K562 (cell line): ENCODE measurements around the gene CDC6. TPM values are rescaled to one million over a fixed set of nuclear protein-coding genes. Genes with fewer than 3 reads are reported as not detected.

Source experiments
- BMI1 ChIP-seq: fragments of 150-350 bp; IDR thresholded peaks from 2 replicates; pipeline ENCODE4 v1.6.1; 2014; ENCODE audit warnings: low read length
- CHD2 ChIP-seq: IDR thresholded peaks from 2 replicates; pipeline ENCODE4 v1.6.1; 2011; ENCODE audit warnings: low read depth, low read length
- EGR1 ChIP-seq: fragments of 450-650 bp; conservative IDR thresholded peaks from 2 replicates; pipeline ENCODE4 v1.6.1; 2017; ENCODE audit warnings: mild to moderate bottlenecking
- KDM1A ChIP-seq, 2 experiments: fragments of 450-650 bp; IDR thresholded peaks; 2 replicates each; pipeline ENCODE4 v1.6.1; 2016; ENCODE audit warnings: mild to moderate bottlenecking in 2 of 2
- KLF16 ChIP-seq: IDR thresholded peaks from 2 replicates; pipeline ENCODE4 v1.6.1; 2016; ENCODE audit warnings: antibody characterized with exemption
- MAZ ChIP-seq, 2 experiments: fragments of 450-650 bp in 1 of 2; sonication (generic) in 1 of 2; formaldehyde crosslinking; IDR thresholded peaks in 1 of 2; conservative IDR thresholded peaks in 1 of 2; 2 replicates each; pipeline versions ENCODE4 v1.4.0 to v1.5.0; 2020; ENCODE audit warnings: mild to moderate bottlenecking in 1 of 2, missing genetic modification reagents in 1 of 2
- RCOR1 ChIP-seq, 2 experiments: IDR thresholded peaks; 2 replicates each; pipeline ENCODE4 v1.6.1; 2012; ENCODE audit warnings: low read depth in 2 of 2, low read length in 2 of 2, borderline replicate concordance in 1 of 2, improper control_type of control experiment in 1 of 2
- RHOXF2B ChIP-seq: fragments of 250-450 bp; sonication (Bioruptor Pico); conservative IDR thresholded peaks from 2 replicates; pipeline ENCODE4 v1.5.1; 2021
- SMAD3 ChIP-seq: fragments of 450-650 bp; formaldehyde crosslinking; conservative IDR thresholded peaks from 2 replicates; pipeline ENCODE4 v1.4.0; 2020; ENCODE audit warnings: mild to moderate bottlenecking
- SRSF9 ChIP-seq: fragments of 200-400 bp; formaldehyde crosslinking; IDR thresholded peaks from 2 replicates; pipeline ENCODE4 v1.6.1; 2017; ENCODE audit warnings: low read depth, low read length, borderline replicate concordance
- TARDBP ChIP-seq: fragments of 450-650 bp; IDR thresholded peaks from 2 replicates; pipeline ENCODE4 v1.6.1; 2016
- polyA plus RNA-seq, 8 experiments: library from polyadenylated mRNA; depleted of rRNA in 4 of 8; stranded (reverse) in 5 of 8; unstranded in 3 of 8; fragments of >200 nt; fragmentation: Nextera tagmentation in 2 of 8; fragmentation: Illumina TruSeq in 1 of 8; extraction: Ambion mirVana in 2 of 8; extraction: Trizol in 1 of 8; gene quantifications; 2 replicates each; pipeline versions ENCODE4 v1.2.1 to v1.2.3, GENCODE V29; 2011 to 2014; ENCODE audit warnings: inconsistent platforms in 1 of 8, missing spikeins in 1 of 8
- total RNA-seq, 7 experiments: library from RNA; depleted of rRNA in 6 of 7; stranded (reverse); fragments of >200 nt in 6 of 7; fragmentation: Illumina TruSeq in 2 of 7; extraction: Trizol in 2 of 7; gene quantifications; 2 replicates each; pipeline versions ENCODE4 v1.2.1 to v1.2.3, GENCODE V29; 2011 to 2021; ENCODE audit warnings: low replicate concordance in 1 of 7
- TF ChIP-seq, protein P1 (sequence below): sonication (generic); formaldehyde crosslinking; IDR thresholded peaks from 2 replicates; pipeline ENCODE4 v1.8.0; 2022; ENCODE audit warnings: mild to moderate bottlenecking, missing genetic modification reagents
- TF ChIP-seq, protein P2 (sequence below): sonication (generic); formaldehyde crosslinking; IDR thresholded peaks from 2 replicates; pipeline ENCODE4 v1.8.0; 2022; ENCODE audit warnings: mild to moderate bottlenecking, missing genetic modification reagents
- TF ChIP-seq, protein P3 (sequence below): fragments of 250-450 bp; sonication (Bioruptor Pico); IDR thresholded peaks from 2 replicates; pipeline ENCODE4 v1.5.0; 2020; ENCODE audit warnings: mild to moderate bottlenecking
- TF ChIP-seq, protein P4 (sequence below): fragments of 450-650 bp; IDR thresholded peaks from 2 replicates; pipeline ENCODE4 v1.6.1; 2016
- TF ChIP-seq, protein P5 (sequence below): fragments of 250-450 bp; sonication (Bioruptor Pico); IDR thresholded peaks from 2 replicates; pipeline ENCODE4 v1.5.0; 2021

The CDC6 gene
- total and polyA plus RNA-seq, 9 of the 15 experiments (the other 6 are each of a cell fraction or from before 2014, with no cell fraction given): 29.6 to 141 (median 106) TPM

DNA sequence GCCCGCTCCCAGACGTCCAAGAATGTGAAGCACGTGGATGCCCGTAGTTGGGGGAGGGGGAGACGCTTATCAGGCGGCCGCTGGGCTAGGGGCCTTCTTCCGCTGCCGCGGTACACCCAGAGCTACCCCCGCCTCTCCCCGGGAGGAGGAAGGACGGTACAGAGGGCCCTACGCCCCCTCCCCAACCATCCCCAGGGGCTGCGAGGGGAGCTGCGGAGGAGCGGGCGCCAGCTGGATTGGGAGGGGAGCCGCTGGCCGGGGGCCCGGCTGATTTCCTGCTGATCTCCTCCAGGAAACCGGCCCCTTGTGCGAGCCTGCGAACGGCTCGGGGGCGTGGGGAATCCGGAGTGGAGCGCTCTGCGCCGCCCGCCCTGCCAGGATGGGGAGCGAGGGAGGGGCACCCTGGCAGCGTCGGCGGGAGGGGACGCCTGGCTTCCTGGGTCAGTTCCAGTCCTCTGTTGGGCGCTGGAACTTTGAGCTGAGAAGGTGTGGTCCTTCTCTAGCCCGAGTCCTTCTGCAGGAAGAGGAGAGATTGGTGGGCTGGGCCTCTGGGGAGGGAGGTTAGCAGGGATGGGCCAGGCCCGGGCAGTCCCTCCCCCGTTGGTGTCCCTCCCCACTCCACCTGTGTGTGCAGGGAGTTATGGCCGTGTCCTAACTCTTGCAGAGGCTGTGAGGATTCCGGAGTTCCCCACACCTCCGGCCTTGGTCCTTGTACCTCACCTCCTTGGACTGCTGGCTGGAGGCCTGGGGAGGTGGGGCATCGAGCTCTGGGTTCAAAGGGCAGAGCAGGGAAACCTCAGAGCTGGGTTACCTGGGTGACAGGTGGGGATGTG, 57.7 kb downstream of the CDC6 start (continued):
- TF ChIP-seq MAZ (CRISPR knock-in tag; conservative IDR thresholded peaks at IDR 0.05 in 1 of 2, IDR thresholded peaks at IDR 0.05 in 1 of 2) (peak in 1 of 2 experiments; percentile 11; a peak in 1 of 4 replicates), EGR1 (peak; percentile 31), SRSF9 (no peak), CHD2 (peak; percentile 35; the same call in 1 of the 2 replicates), BMI1 (no peak), SMAD3 (no peak), KLF16 (no peak), RHOXF2B (CRISPR knock-in tag) (no peak), KDM1A (IDR thresholded peaks at IDR 0.05) (peak in 1 of 2 experiments; percentile 70; a peak in 1 of 4 replicates), RCOR1 (IDR thresholded peaks at IDR 0.05; ENCODE audit: borderline replicate concordance in 1 of 2, low read depth in 2 of 2, low read length in 2 of 2) (peak in 1 of 2 experiments; percentile 48; a peak in 1 of 4 replicates), TARDBP (no peak)
- TF ChIP-seq, protein P1, sequence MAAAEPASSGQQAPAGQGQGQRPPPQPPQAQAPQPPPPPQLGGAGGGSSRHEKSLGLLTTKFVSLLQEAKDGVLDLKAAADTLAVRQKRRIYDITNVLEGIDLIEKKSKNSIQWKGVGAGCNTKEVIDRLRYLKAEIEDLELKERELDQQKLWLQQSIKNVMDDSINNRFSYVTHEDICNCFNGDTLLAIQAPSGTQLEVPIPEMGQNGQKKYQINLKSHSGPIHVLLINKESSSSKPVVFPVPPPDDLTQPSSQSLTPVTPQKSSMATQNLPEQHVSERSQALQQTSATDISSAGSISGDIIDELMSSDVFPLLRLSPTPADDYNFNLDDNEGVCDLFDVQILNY (CRISPR knock-in tag): no peak
- TF ChIP-seq, protein P2, sequence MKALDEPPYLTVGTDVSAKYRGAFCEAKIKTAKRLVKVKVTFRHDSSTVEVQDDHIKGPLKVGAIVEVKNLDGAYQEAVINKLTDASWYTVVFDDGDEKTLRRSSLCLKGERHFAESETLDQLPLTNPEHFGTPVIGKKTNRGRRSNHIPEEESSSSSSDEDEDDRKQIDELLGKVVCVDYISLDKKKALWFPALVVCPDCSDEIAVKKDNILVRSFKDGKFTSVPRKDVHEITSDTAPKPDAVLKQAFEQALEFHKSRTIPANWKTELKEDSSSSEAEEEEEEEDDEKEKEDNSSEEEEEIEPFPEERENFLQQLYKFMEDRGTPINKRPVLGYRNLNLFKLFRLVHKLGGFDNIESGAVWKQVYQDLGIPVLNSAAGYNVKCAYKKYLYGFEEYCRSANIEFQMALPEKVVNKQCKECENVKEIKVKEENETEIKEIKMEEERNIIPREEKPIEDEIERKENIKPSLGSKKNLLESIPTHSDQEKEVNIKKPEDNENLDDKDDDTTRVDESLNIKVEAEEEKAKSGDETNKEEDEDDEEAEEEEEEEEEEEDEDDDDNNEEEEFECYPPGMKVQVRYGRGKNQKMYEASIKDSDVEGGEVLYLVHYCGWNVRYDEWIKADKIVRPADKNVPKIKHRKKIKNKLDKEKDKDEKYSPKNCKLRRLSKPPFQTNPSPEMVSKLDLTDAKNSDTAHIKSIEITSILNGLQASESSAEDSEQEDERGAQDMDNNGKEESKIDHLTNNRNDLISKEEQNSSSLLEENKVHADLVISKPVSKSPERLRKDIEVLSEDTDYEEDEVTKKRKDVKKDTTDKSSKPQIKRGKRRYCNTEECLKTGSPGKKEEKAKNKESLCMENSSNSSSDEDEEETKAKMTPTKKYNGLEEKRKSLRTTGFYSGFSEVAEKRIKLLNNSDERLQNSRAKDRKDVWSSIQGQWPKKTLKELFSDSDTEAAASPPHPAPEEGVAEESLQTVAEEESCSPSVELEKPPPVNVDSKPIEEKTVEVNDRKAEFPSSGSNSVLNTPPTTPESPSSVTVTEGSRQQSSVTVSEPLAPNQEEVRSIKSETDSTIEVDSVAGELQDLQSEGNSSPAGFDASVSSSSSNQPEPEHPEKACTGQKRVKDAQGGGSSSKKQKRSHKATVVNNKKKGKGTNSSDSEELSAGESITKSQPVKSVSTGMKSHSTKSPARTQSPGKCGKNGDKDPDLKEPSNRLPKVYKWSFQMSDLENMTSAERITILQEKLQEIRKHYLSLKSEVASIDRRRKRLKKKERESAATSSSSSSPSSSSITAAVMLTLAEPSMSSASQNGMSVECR (CRISPR knock-in tag): no peak
- TF ChIP-seq, protein P3, sequence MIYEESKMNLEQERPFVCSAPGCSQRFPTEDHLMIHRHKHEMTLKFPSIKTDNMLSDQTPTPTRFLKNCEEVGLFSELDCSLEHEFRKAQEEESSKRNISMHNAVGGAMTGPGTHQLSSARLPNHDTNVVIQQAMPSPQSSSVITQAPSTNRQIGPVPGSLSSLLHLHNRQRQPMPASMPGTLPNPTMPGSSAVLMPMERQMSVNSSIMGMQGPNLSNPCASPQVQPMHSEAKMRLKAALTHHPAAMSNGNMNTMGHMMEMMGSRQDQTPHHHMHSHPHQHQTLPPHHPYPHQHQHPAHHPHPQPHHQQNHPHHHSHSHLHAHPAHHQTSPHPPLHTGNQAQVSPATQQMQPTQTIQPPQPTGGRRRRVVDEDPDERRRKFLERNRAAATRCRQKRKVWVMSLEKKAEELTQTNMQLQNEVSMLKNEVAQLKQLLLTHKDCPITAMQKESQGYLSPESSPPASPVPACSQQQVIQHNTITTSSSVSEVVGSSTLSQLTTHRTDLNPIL (CRISPR knock-in tag): no peak
- TF ChIP-seq, protein P4, sequence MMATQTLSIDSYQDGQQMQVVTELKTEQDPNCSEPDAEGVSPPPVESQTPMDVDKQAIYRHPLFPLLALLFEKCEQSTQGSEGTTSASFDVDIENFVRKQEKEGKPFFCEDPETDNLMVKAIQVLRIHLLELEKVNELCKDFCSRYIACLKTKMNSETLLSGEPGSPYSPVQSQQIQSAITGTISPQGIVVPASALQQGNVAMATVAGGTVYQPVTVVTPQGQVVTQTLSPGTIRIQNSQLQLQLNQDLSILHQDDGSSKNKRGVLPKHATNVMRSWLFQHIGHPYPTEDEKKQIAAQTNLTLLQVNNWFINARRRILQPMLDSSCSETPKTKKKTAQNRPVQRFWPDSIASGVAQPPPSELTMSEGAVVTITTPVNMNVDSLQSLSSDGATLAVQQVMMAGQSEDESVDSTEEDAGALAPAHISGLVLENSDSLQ: no peak
- TF ChIP-seq, protein P5, sequence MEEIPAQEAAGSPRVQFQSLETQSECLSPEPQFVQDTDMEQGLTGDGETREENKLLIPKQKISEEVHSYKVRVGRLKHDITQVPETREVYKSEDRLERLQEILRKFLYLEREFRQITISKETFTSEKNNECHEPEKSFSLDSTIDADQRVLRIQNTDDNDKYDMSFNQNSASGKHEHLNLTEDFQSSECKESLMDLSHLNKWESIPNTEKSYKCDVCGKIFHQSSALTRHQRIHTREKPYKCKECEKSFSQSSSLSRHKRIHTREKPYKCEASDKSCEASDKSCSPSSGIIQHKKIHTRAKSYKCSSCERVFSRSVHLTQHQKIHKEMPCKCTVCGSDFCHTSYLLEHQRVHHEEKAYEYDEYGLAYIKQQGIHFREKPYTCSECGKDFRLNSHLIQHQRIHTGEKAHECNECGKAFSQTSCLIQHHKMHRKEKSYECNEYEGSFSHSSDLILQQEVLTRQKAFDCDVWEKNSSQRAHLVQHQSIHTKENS: no peak
- TF ChIP-seq, all 486 proteins: peak for 49
